GM18868 (cell line): Measurements from ENCODE around the gene SLC22A17.
A peak's percentile ranks its signal among the peaks of the same experiment; 100 is the strongest.

Experiments used
- ATAC-seq: cut with Tn5 transposase; IDR thresholded peaks from one replicate; pipeline ENCODE4 v1.9.1; 2021; ENCODE audit warnings: mild to moderate bottlenecking, moderate library complexity; ENCODE audit not compliant: unreplicated experiment

Gene SLC22A17

GRCh38 chr14:23308721-23309445 is 43.8 kb downstream of the SLC22A17 start:
- ATAC-seq, result no peak

- no peak for ATAC-seq
Measured at GRCh38 chr14:23307687-23308644, 44.7 kb downstream of the SLC22A17 start.

GRCh38 chr14:23307146-23307530 is 45.5 kb downstream of the SLC22A17 start:
- ATAC-seq, result no peak

- ATAC-seq, result peak; percentile 23
Measured at GRCh38 chr14:23306412-23307145, 46.1 kb downstream of the SLC22A17 start, which contains the start of gene BCL2L2. Gene BCL2L2, plus strand, starts transcription at chr14:23306833. Its CDS starts 935 bp downstream, at chr14:23307768.

DNA sequence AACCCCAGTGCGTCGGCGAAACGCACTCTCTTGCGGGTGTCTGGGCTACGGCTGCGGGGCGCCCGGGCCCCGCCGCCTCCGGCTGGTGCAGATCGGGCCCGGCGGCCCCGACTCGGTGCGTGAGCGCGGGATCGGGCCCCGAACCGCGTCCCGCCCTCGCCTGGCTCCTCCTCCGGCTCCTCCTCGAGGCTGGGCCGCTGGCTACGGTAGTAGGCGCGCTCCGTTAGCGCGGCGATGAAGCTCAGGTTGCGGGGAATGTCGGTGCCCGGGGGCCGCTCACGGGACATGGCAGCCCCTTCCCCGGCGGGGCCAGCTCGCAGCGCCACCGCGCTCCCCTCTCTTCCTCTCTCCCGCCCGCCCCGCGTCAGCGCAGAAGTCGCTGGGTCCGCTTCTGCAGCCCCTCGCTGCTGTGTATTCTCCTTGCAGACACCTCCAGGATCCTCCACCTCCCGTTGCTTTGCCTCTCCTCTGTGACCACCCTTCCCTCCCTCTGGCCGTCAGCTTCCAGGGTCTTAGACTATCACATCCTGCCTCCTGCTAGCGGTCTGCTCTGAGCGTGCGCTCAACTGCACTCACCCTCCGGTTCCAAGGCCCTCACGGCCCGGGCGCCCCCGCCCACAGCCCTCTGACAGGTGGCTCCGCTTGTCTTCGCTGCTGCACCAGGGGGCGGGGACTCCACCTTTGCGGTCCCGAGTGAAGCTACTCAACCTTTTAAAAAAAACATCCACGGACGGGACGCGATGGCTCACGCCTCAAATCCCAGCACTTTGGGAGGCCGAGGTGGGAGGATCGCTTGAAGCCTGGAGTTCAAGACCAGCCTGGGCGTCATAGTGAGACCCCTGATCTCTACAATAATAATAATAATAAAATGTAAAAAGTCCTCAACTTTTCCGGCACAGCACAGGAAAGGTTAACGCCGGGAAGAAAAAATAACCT is 50.1 kb downstream of the SLC22A17 start, which contains the start of gene PPP1R3E:
TSS of gene PPP1R3E (minus strand) at position 570 of the 936 bp plus-strand sequence. CDS start at position 287, 283 bp downstream.
- ATAC-seq, result peak; percentile 38

DNA sequence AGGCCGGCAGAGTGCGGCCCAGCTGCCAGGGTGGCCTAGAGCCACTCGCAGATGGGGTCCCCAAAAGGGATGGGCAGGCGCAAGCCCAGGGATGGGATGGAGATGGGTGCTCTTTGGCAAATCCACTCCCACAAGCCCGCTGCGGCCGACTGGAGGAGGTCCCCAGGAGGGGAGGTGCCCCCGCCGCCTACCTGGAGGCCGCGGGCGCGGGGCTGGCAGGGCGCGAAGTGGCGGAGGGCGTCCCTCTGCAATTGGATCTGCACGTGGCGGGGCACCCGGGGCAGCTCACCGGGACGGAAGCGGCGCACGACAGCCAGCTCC is 50.8 kb downstream of the SLC22A17 start:
- ATAC-seq, result peak; percentile 9

GRCh38 chr14:23301288-23301968 is 51.3 kb downstream of the SLC22A17 start:
- peak; percentile 78 for ATAC-seq

DNA sequence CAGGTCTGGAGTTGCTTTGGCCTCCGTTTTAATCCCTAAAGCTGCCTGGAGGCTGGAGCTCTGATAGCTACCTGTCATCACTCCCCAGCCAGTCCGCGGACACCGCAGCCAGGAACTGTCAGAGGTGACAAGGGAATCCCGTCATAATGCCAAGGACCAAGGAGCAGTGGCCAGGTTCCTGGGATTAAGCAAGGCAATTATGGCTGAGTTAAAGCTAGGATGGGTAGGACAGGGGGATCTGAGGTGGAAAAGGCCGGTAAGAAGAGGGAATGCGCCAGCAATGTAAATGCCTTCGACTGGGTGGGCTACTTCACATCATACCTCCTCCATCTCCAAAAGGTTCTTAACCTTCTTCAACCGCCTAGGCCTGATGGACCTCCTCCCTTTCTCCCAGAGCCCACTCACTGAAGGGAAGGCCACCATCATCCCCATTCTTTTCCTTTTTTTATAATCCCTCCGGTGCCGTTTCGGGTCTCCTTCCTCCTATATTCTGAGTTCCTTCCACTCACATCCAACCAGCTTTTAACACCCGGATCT is 51.9 kb downstream of the SLC22A17 start:
- no peak for ATAC-seq

DNA sequence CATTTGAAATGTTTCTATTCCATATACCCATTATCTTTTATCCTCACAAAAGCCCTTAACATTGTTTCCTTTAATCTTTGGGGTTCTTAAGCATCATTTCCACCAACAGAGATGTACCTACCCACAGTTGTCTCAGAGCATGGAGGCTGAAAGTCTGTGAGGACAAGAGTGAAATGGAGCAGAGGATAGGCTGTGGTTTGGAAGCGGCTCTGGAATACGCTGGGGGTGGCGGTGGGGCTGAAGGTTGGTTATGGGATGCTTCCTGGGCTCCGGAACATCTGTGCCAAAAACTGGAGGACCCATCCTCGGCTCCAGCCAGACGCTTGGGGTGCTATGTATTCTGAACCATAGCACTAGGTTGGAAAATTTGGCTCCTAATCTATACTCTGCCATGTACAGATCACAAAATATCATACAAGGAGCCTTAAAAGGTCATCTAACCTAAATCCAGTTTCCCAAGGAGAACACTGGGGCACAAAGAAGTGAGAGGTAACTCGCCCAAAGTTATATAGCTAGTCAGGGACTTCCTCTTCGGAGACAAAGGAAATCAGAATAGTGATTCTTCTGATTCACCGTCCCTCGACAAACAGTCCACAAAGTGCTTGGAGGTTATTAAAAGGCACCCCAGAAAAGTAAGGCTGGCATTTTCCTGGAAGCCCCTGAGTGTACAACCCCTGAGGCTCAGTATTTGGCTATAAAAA is 52.6 kb downstream of the SLC22A17 start:
- no peak for ATAC-seq

DNA sequence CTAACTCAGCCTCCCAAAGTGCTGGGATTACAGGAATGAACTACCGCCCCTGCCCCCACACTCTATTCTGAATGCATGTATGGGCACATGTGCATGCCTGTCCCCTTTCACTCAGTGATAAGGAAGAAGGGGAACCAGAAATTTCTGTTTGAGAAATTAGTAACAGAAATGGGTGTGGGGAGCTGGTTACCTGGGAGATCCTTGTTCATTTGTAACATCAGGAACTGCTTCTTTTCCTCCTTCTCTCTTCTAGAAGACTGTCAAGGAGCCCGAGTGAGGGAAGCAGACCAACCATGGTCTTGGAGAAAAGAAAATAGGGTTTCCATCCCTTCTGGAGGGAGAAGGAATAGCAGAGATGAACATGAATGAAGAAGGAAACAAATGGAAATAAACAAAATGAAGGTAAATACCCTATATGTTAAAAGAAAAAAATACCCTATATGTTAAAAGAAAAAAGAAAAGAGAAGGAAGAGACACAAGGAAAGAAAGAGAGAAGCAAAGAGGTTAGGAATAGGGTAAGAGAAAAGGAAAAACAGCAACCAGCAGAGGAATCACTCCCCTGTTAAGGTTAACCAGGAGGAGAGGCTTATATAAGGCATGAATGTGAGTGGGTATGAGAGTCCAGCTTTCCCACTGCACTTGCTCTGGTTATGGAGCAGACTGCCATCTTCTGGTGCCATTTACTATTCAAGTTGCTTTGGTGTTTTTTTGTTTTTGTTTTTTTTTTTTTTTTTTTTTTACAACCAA is 53.3 kb downstream of the SLC22A17 start:
- no peak for ATAC-seq

DNA sequence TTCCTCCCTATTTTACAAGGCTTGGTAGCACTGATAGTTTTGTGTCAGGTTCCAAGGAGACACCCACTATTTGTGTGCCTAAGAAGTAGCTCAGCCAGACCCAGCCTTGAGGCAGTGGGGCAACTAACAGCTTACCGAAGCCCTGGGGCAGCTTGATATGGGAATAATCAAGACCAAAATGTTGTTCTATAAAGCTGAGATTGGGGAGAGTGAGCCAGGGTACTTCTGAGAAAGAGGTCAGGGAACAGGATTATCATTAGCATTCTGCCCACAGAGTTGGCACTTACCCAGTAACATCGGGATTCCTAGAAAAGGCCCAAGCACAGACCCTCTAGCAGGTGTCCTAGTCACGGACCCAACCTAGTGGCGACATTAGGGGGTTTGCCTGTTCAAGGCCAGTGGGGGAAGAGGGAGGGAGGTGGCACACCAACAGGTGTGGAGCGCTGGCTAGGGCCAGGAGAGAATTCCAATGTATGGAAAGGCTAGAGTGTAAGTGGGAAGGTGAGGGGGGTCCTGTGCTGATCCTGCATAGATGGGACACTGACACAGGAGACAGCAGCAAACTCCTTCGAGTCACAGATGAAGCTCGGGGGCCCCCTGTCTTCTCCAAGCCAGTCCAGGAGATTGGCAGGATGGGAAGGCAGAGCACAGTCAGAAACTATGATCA is 54.9 kb downstream of the SLC22A17 start:
- ATAC-seq, result no peak

DNA sequence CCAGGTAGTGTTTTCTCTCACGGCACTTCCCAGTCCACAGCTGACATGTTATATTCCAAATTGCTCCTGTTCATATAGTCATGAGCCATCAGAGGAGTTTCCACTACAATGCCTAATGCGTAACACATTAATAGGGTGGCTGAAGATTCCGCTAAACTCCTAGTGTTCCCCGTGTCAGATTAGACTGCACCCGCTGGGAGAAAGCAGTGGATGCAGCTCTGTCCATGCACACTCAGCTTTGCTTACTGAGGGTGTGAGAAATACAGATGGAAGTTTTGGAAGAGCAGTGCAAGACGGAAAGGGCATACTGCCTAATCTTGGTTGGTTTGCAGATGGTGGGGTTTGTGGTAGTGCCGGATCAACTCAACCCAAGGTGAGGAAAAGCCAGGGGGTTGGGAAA is 55.6 kb downstream of the SLC22A17 start:
- ATAC-seq, result no peak
